Measurements from ENCODE around the gene KRTAP5-5.

- no peak for TF ChIP-seq ZNF8 (CRISPR knock-in tag; IDR thresholded peaks at IDR 0.05)
- no peak for TF ChIP-seq ZFP3 (CRISPR knock-in tag; IDR thresholded peaks at IDR 0.05)
- no peak for TF ChIP-seq ESRRG (CRISPR knock-in tag; IDR thresholded peaks at IDR 0.05)
- no peak for TF ChIP-seq TOX (CRISPR knock-in tag; IDR thresholded peaks at IDR 0.05; ENCODE audit: borderline replicate concordance)
- TF ChIP-seq ARNTL (CRISPR knock-in tag; IDR thresholded peaks at IDR 0.05; ENCODE audit: borderline replicate concordance, low read depth), result no peak
Measured at GRCh38 chr11:1675536-1676228, 46.1 kb downstream of the KRTAP5-5 start.

Data from SK-N-SH treated with all-trans-retinoic acid at 6 μM for 48 hours (cell line).